ENCODE data around the gene TIAM2.

- TF ChIP-seq POLR2A (IDR thresholded peaks at IDR 0.05; ENCODE audit: low read length): no peak
- no peak for TF ChIP-seq GATA1 (IDR thresholded peaks at IDR 0.05; ENCODE audit: low read depth, low read length)
Observed at GRCh38 chr6:155155787-155156447, 160.8 kb downstream of the TIAM2 start.

Measured in erythroblast (primary cell).